HCT116 (cell line): Measurements from ENCODE around the gene RAB9A.

Source experiments
- CEBPB ChIP-seq: IDR thresholded peaks from 2 replicates; pipeline ENCODE4 v1.6.1; 2012; ENCODE audit warnings: low read depth
- EGR1 ChIP-seq: IDR thresholded peaks from 2 replicates; pipeline ENCODE4 v1.6.1; 2012; ENCODE audit warnings: low read depth
- ELF1 ChIP-seq: IDR thresholded peaks from 2 replicates; pipeline ENCODE4 v1.6.1; 2012; ENCODE audit warnings: low read depth, borderline replicate concordance
- EZH2 ChIP-seq: fragments of 200-600 bp; sonication (generic); IDR thresholded peaks from 2 replicates; pipeline ENCODE4 v1.6.1; 2017; ENCODE audit warnings: antibody characterized with exemption, mixed run types
- POLR2A ChIP-seq: IDR thresholded peaks from 2 replicates; pipeline ENCODE4 v1.7.0; 2011; ENCODE audit warnings: borderline replicate concordance; ENCODE audit not compliant: insufficient read depth, insufficient read length; ENCODE audit errors: extremely low read depth
- POLR2AphosphoS5 ChIP-seq: IDR thresholded peaks from 2 replicates; pipeline ENCODE4 v1.6.1; 2011; ENCODE audit warnings: mild to moderate bottlenecking, low read depth, low read length, moderate library complexity
- SIN3A ChIP-seq: IDR thresholded peaks from 2 replicates; pipeline ENCODE4 v1.6.1; 2012; ENCODE audit warnings: low read depth
- SP1 ChIP-seq: IDR thresholded peaks from 2 replicates; pipeline ENCODE4 v1.6.1; 2012; ENCODE audit warnings: low read depth
- TF ChIP-seq, protein P1 (sequence below): IDR thresholded peaks from 2 replicates; pipeline ENCODE4 v1.6.1; 2012
- TF ChIP-seq, protein P2 (sequence below), 3 experiments: fragments of 200-600 bp in 1 of 3; sonication (generic) in 1 of 3; IDR thresholded peaks in 2 of 3; conservative IDR thresholded peaks in 1 of 3; 2 replicates each; pipeline ENCODE4 v1.5.1; 2012 to 2017; ENCODE audit warnings: low read depth in 2 of 3, low read length in 2 of 3, antibody characterized with exemption in 1 of 3, borderline replicate concordance in 1 of 3, control low read depth in 1 of 3, mild to moderate bottlenecking in 1 of 3, mixed read lengths in 1 of 3, mixed run types in 1 of 3, moderate library complexity in 1 of 3; ENCODE audit not compliant: insufficient read depth in 1 of 3
- TF ChIP-seq, protein P3 (sequence below): IDR thresholded peaks from 2 replicates; pipeline ENCODE4 v1.6.1; 2012; ENCODE audit warnings: low read depth
- TF ChIP-seq, protein P4 (sequence below): IDR thresholded peaks from 2 replicates; pipeline ENCODE4 v1.6.1; 2011; ENCODE audit warnings: mild to moderate bottlenecking, low read length, moderate library complexity; ENCODE audit not compliant: insufficient replicate concordance; ENCODE audit errors: extremely low read depth
- TF ChIP-seq, protein P5 (sequence below): IDR thresholded peaks from 2 replicates; pipeline ENCODE4 v1.6.1; 2012

DNA sequence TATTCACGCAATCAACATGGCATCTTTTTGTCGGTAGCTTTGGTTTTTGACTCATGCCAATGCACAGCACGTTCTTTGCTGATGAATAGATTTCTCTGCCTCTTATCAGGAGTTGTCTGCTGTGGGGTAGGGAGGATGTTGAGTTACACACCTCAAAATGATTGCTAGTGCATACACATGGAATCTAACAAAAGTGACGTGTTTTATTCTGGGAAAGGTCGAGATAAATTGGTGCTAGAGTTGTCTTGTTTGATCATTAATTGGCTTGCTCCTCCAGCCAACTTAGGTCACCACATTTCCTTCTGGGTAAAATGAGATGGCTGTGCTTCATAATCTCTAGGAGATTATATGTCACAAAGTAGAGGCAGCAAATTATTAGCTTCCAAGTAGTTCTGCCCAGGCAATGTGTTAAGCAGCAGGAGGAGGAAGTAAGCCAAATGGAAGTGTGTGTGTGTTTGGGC, 3.9 kb downstream of the RAB9A start:
- TF ChIP-seq, protein P1, sequence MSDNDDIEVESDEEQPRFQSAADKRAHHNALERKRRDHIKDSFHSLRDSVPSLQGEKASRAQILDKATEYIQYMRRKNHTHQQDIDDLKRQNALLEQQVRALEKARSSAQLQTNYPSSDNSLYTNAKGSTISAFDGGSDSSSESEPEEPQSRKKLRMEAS: no peak
- no peak for TF ChIP-seq CEBPB
- TF ChIP-seq, protein P2, sequence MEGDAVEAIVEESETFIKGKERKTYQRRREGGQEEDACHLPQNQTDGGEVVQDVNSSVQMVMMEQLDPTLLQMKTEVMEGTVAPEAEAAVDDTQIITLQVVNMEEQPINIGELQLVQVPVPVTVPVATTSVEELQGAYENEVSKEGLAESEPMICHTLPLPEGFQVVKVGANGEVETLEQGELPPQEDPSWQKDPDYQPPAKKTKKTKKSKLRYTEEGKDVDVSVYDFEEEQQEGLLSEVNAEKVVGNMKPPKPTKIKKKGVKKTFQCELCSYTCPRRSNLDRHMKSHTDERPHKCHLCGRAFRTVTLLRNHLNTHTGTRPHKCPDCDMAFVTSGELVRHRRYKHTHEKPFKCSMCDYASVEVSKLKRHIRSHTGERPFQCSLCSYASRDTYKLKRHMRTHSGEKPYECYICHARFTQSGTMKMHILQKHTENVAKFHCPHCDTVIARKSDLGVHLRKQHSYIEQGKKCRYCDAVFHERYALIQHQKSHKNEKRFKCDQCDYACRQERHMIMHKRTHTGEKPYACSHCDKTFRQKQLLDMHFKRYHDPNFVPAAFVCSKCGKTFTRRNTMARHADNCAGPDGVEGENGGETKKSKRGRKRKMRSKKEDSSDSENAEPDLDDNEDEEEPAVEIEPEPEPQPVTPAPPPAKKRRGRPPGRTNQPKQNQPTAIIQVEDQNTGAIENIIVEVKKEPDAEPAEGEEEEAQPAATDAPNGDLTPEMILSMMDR (IDR thresholded peaks at IDR 0.05 in 2 of 3, conservative IDR thresholded peaks at IDR 0.05 in 1 of 3; ENCODE audit: borderline replicate concordance in 1 of 3, insufficient read depth in 1 of 3, low read depth in 2 of 3, low read length in 2 of 3): no peak
- TF ChIP-seq POLR2A: no peak
- TF ChIP-seq EZH2: no peak
- no peak for TF ChIP-seq ELF1
- TF ChIP-seq EGR1: no peak
- TF ChIP-seq, protein P3, sequence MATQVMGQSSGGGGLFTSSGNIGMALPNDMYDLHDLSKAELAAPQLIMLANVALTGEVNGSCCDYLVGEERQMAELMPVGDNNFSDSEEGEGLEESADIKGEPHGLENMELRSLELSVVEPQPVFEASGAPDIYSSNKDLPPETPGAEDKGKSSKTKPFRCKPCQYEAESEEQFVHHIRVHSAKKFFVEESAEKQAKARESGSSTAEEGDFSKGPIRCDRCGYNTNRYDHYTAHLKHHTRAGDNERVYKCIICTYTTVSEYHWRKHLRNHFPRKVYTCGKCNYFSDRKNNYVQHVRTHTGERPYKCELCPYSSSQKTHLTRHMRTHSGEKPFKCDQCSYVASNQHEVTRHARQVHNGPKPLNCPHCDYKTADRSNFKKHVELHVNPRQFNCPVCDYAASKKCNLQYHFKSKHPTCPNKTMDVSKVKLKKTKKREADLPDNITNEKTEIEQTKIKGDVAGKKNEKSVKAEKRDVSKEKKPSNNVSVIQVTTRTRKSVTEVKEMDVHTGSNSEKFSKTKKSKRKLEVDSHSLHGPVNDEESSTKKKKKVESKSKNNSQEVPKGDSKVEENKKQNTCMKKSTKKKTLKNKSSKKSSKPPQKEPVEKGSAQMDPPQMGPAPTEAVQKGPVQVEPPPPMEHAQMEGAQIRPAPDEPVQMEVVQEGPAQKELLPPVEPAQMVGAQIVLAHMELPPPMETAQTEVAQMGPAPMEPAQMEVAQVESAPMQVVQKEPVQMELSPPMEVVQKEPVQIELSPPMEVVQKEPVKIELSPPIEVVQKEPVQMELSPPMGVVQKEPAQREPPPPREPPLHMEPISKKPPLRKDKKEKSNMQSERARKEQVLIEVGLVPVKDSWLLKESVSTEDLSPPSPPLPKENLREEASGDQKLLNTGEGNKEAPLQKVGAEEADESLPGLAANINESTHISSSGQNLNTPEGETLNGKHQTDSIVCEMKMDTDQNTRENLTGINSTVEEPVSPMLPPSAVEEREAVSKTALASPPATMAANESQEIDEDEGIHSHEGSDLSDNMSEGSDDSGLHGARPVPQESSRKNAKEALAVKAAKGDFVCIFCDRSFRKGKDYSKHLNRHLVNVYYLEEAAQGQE: no peak
- TF ChIP-seq, protein P4, sequence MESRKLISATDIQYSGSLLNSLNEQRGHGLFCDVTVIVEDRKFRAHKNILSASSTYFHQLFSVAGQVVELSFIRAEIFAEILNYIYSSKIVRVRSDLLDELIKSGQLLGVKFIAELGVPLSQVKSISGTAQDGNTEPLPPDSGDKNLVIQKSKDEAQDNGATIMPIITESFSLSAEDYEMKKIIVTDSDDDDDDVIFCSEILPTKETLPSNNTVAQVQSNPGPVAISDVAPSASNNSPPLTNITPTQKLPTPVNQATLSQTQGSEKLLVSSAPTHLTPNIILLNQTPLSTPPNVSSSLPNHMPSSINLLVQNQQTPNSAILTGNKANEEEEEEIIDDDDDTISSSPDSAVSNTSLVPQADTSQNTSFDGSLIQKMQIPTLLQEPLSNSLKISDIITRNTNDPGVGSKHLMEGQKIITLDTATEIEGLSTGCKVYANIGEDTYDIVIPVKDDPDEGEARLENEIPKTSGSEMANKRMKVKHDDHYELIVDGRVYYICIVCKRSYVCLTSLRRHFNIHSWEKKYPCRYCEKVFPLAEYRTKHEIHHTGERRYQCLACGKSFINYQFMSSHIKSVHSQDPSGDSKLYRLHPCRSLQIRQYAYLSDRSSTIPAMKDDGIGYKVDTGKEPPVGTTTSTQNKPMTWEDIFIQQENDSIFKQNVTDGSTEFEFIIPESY: no peak
- TF ChIP-seq SP1: no peak
- TF ChIP-seq, protein P5, sequence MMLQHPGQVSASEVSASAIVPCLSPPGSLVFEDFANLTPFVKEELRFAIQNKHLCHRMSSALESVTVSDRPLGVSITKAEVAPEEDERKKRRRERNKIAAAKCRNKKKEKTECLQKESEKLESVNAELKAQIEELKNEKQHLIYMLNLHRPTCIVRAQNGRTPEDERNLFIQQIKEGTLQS: no peak
- TF ChIP-seq SIN3A: no peak
- no peak for TF ChIP-seq POLR2AphosphoS5
